Left lung (tissue), 10 donors: Measurements from ENCODE around the gene PROSER1. TPM values are rescaled to one million over a fixed set of nuclear protein-coding genes. Genes with fewer than 3 reads are reported as not detected.

ENCODE experiments used
- ATAC-seq: fragments of 200-7000 bp; cut with Tn5 transposase; one replicate; pipeline ENCODE4 v1.9.1; 2020; ENCODE audit warnings: moderate library complexity
- DNase-seq, 4 donors: peaks; one replicate each; pipeline ENCODE4 v3.0.0-alpha.2; 2013 to 2020
- H3K27ac ChIP-seq, 2 donors: fragments of 200-600 bp; sonication (generic) in 1 of 2; one replicate each; pipeline versions ENCODE4 v1.5.0 to v1.8.0; 2020 to 2021
- H3K27me3 ChIP-seq, 2 donors: fragments of 200-600 bp; sonication (generic) in 1 of 2; one replicate each; pipeline versions ENCODE4 v1.5.0 to v1.8.0; 2020 to 2021
- H3K36me3 ChIP-seq, 2 donors: fragments of 200-600 bp; sonication (generic) in 1 of 2; one replicate each; pipeline versions ENCODE4 v1.5.0 to v1.8.0; 2020 to 2021
- H3K4me1 ChIP-seq, 2 donors: fragments of 200-600 bp; one replicate each; pipeline ENCODE4 v1.8.0; 2021
- H3K4me3 ChIP-seq, 2 donors: fragments of 200-600 bp; sonication (generic) in 1 of 2; one replicate each; pipeline versions ENCODE4 v1.5.0 to v1.8.0; 2020 to 2021; ENCODE audit warnings: mild to moderate bottlenecking in 1 of 2
- H3K9me3 ChIP-seq, 2 donors: fragments of 200-600 bp; sonication (generic) in 1 of 2; one replicate each; pipeline versions ENCODE4 v1.5.0 to v1.8.0; 2020 to 2021
- intact Hi-C, 2 donors: fragments of 100-400 bp; cut with DNase I; formaldehyde crosslinking; loops; one replicate each; pipeline versions ENCODE4 v1.11.2 to v1.14.2; 2022
- polyA plus RNA-seq, 6 donors: library from polyadenylated mRNA; unstranded; fragments of 120-200 nt; gene quantifications; one replicate each; pipeline ENCODE4 v1.2.1, GENCODE V29; 2013; ENCODE audit not compliant: insufficient read length in 6 of 6
- total RNA-seq, 2 donors: library from RNA; stranded (reverse); fragmentation: NEBNext Ultra II Directional; extraction: Animal tissue kit (Norgen Biotek cat#: 25700); gene quantifications; one replicate each; pipeline ENCODE4 v1.2.1, GENCODE V29; 2021
- TF ChIP-seq, protein P1 (sequence below), 2 donors: fragments of 200-600 bp; sonication (generic) in 1 of 2; IDR thresholded peaks; one replicate each; pipeline versions ENCODE4 v1.5.0 to v1.8.0; 2021; ENCODE audit warnings: antibody characterized with exemption in 2 of 2
- donor health status: DM: no; HTN: yes; CAD: no.
- donor health status: DM: no; HTN: no; CAD: no.

The PROSER1 gene
- total and polyA plus RNA-seq, 8 donors = 28.3 to 54.0 (median 43.0) TPM

DNA sequence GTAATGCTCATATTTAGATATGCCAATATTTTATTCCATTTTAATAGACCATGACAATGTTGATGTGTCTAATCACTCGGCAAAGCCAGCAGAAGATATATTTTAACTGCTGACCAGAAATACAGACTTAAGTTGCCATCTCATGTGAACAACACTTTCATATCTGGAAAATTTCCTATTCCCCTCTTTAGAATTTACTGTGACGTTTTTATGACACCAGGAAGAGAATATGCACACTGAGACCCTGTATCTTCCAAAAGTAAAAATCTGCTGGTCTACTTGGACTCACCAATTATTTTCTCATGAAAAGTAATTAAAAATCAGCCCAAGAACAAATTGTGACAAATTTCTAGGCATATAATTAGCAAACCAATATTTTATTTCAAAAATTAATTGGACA lies 2.1 kb downstream of the PROSER1 start:
- no peaks in the 10 kb centered on the region for H3K36me3 ChIP-seq
- no peak overlapping the region for H3K27ac ChIP-seq
- DNase-seq (no peak), ATAC-seq (no peak)
- H3K4me3 ChIP-seq = peak overlapping the region; percentile 90 to 91
- H3K4me1 ChIP-seq = peaks cover 10 to 51% of the 10 kb centered on the region in 2 donors
- TF ChIP-seq, protein P1, sequence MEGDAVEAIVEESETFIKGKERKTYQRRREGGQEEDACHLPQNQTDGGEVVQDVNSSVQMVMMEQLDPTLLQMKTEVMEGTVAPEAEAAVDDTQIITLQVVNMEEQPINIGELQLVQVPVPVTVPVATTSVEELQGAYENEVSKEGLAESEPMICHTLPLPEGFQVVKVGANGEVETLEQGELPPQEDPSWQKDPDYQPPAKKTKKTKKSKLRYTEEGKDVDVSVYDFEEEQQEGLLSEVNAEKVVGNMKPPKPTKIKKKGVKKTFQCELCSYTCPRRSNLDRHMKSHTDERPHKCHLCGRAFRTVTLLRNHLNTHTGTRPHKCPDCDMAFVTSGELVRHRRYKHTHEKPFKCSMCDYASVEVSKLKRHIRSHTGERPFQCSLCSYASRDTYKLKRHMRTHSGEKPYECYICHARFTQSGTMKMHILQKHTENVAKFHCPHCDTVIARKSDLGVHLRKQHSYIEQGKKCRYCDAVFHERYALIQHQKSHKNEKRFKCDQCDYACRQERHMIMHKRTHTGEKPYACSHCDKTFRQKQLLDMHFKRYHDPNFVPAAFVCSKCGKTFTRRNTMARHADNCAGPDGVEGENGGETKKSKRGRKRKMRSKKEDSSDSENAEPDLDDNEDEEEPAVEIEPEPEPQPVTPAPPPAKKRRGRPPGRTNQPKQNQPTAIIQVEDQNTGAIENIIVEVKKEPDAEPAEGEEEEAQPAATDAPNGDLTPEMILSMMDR (IDR thresholded peaks at IDR 0.05) = no peak
- no peaks in the 10 kb centered on the region for H3K27me3 ChIP-seq
- H3K9me3 ChIP-seq = no peaks in the 10 kb centered on the region
- intact Hi-C loops = no loop called here

DNA sequence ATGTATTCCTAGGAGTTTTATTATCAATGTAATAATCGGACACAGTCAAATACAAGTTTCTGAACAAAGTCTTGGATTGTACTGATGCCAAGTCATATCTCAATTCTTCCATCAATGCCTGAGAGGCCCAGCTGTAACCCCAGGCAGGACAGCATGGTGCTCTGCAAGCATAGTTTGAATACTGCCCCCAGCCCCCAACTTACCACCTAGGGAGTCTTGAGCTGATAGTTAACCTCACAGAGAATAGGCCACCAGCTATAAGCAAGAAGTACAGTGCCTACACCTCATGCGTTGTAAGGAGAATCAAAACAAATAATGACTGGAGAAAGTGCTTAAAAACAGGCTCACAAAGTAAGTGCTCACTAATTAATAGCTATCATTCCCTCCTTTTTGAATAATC lies 2.7 kb downstream of the PROSER1 start:
- Histone ChIP-seq H3K27ac (no peak overlapping the region), H3K4me1 (peaks cover 10 to 45% of the 10 kb centered on the region in 2 donors), H3K36me3 (no peaks in the 10 kb centered on the region), H3K27me3 (no peaks in the 10 kb centered on the region), H3K4me3 (peak overlapping the region in 1 of 2 donors; percentile 91), H3K9me3 (no peaks in the 10 kb centered on the region)
- no peak for ATAC-seq
- no peak for DNase-seq
- TF ChIP-seq, protein P1 (IDR thresholded peaks at IDR 0.05) = no peak
- intact Hi-C loops = no loop called here

- TF ChIP-seq, protein P1 (IDR thresholded peaks at IDR 0.05) = no peak
- no peaks in the 10 kb centered on the region for H3K9me3 ChIP-seq
- no peak overlapping the region for H3K27ac ChIP-seq
- no peaks in the 10 kb centered on the region for H3K36me3 ChIP-seq
- DNase-seq (no peak), ATAC-seq (no peak)
- intact Hi-C loops = no loop called here
- no peak overlapping the region for H3K4me3 ChIP-seq
- H3K4me1 ChIP-seq = peaks cover 10 to 35% of the 10 kb centered on the region in 2 donors
- no peaks in the 10 kb centered on the region for H3K27me3 ChIP-seq
Observed at GRCh38 chr13:39034085-39034484, 3.8 kb downstream of the PROSER1 start.

GRCh38 chr13:39032150-39032549 lies 5.7 kb downstream of the PROSER1 start:
- intact Hi-C loops = no loop called here
- Histone ChIP-seq H3K27me3 (no peaks in the 10 kb centered on the region), H3K27ac (no peak overlapping the region), H3K36me3 (peaks cover 0 to 17% of the 10 kb centered on the region in 2 donors), H3K4me1 (peaks cover 10 to 35% of the 10 kb centered on the region in 2 donors), H3K9me3 (no peaks in the 10 kb centered on the region), H3K4me3 (no peak overlapping the region)
- DNase-seq (no peak), ATAC-seq (no peak)
- TF ChIP-seq, protein P1 (IDR thresholded peaks at IDR 0.05) = no peak

DNA sequence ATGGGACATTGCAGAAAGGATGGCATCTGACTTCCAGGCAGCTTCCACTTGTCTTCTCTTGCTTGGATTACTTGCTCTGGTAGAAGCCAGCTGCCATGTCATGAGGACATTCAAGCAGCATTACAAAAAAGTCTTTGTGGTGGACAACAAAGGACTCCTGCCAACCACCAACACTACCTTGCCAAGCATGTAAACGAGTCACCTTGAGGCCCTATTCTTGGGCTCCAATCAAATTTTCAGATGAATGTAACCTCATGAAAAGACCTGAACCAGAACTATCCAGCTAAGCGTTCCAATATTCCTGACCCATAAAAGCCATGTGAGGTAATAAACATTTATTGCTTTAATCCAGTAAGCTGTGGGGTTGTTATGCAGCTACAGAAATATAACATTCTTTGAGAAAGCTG lies 12.5 kb downstream of the PROSER1 start:
- no peak overlapping the region for H3K4me3 ChIP-seq
- ATAC-seq (no peak), DNase-seq (no peak)
- no peaks in the 10 kb centered on the region for H3K27me3 ChIP-seq
- H3K27ac ChIP-seq = no peak overlapping the region
- H3K9me3 ChIP-seq = no peaks in the 10 kb centered on the region
- TF ChIP-seq, protein P1 (IDR thresholded peaks at IDR 0.05) = no peak
- peaks cover 0 to 84% of the 10 kb centered on the region in 2 donors for H3K36me3 ChIP-seq
- intact Hi-C loops = no loop called here
- H3K4me1 ChIP-seq = no peaks in the 10 kb centered on the region
